Measurements from ENCODE around the gene VAC14.
A peak's percentile ranks its signal among the peaks of the same experiment; 100 is the strongest.

VAC14 gene

DNA sequence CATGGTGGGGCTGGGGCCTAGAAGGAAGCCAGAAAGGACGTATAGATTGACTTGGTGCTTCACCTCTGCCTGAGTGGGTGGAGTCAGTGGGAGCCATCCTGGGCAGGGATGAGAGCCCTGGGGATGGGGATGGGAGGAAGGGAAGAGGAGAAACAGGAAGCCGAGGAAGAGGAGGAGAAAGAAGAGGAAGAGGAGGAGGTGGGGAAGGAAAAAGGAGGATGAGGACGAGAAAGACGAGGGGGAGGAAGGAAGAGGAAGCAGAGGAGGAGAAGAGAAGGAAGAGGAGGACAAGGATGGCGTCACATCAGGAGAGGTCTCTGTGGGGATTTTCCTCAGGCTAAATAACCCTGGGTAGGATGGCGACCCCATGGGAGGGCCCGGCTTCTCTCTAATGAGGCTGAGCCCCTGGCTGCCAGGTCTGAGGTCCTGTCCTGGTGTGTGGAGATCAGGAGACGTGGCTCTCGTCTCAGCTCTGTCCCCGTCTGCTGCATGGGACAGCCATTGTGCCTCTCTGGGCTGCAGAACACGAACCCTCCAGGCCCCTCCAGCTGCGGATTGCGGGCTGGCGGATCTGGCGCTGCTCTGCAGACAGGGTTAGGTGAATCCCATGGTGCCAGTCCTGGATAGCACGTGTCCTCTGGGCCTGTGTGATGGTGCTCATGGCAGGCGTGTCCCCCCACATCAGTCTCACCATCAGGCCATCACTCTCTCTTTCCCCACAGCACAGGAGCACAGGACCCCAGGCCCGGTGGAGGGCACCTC is 79.6 kb downstream of the VAC14 start:
- DNase-seq: no peak

DNA sequence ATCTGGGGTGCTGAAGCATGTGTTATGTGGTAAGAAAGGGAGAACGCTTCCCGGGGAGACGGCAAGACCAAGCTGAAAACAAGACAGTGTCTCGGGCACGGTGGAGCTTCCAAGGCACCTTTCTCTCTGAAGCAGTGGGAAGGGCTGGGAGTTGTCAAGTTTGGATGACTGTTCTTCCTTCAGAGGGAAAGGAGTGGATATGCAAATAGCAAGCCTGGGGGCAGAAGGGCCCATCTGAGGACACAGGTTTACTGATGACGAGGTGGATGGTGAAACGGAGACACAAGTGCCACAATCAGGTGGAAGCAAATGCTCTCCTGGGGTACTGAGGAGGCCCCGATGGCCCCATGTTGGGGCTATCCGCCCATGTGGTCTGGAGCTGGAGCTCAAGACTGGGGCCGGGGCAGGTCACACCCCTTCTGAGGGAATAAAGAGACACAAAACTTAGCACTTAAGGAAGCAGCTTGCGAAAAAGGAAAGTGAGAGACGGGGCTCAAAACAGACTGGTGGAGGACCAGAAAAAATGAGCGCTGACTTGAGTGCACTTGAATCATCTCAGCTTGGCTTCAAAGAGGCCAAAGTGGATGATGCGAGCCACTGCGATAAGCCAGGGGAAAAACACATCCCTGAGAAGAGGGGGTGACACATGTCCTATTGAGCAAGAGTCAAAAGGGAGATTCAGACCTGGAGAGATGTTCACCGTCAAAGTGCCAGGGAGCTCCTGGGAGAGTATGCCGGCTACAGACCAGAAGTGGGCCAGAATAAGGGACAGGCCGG is 80.3 kb downstream of the VAC14 start:
- DNase-seq: no peak

DNA sequence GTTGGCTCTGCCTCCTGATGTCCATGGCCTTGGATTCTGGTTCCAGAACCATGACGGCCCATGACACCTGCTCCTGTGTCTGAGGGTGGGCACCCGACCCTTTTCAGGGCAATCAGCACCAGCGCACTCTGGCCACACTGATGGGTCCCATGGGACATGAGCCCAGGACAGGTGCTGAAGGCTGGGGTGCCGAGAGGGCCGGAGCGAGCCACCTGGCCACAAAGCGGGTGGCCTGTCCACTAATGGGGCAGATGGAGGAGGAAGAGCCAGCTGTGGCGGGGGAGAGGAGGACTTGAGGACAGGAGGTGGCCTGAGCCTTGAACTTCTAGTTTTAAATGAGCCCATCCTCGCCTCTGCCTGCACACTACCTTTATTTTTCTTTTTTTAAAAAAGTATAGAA is 83.9 kb downstream of the VAC14 start:
- DNase-seq: no peak

DNA sequence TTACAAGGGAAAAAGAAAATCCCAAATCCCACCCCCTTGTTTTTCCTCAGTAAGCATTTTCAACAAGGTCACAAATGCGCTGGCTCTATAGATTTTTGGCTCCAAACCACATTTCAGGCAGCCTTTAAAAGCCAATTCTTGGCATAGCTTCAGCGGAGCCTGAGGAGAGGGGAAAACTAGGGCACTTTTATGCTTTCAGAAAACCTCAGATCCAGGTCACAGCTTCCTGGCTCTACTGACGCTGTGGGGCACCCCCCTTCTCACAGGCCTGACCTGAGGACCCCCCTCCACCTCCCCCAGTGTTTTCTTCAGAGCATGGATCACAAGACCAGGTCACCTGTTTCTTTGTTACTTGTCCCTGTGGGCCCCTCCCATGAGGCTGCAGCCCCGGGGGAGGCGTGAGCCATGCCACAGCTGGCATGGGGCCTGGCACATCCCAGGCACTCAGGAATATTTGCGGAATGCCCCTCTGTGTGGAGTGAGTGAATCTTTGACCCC is 85.0 kb downstream of the VAC14 start:
- DNase-seq: no peak

DNA sequence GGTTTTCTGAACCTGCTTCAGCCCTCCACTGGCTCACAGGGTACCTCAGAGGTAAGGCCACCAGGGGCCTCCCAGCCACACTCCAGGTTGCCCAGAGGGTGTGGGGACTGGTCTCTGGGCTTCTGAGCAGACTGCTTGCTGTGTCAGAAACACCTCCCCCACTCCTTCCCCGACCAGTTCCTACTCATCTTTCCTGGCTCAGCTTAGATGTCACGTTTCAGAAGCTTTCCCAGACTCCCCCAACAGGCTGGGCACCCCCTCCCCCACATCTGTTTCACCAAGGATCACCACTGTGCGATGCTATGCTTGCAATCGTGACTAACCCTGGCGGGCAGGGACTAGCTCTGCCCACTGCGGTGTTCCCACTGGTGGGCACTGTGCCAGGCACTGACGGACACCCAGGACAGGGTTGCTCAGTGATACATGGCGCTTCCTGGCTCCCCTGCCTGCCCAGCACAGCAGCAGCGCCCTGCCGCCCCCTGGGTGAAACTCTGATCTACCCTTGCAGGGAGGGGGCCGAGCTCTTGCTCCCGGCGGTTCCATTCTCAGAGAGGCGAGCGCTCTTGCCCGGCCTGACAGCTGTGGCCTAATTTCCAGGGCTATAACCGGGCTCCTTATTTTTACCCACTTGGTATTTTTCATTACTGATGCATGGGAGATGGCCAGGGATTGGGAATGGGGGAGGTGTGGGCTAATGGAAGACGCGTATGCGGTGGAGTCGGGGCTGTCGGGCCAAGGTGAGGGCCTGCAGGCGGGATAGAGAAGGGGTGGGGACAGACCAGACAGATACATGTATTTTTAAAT is 85.7 kb downstream of the VAC14 start:
- peak; percentile 35 for DNase-seq

DNA sequence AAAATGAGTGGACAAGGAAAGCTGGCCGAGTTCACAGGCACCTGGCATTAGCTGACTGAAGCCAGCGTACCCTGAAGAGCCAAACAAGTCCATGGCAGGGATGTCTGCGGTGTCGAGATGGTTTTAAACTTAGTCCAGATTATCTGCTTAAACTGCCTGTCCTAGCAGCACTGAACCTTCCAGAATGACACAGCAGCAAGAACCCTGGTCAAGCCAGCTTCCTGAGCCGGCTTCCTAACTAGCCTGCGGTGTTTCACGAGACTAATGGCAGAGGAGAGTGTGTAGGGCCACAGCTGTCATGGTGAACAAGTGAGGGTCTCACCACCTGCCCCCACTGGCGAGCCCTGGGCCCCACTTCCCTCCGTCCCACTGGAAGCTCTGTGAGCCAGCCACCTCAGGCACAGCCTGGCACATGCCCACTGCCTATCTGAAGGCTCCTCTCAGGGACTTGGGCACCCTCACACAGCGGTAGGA is 86.3 kb downstream of the VAC14 start:
- DNase-seq: no peak

DNA sequence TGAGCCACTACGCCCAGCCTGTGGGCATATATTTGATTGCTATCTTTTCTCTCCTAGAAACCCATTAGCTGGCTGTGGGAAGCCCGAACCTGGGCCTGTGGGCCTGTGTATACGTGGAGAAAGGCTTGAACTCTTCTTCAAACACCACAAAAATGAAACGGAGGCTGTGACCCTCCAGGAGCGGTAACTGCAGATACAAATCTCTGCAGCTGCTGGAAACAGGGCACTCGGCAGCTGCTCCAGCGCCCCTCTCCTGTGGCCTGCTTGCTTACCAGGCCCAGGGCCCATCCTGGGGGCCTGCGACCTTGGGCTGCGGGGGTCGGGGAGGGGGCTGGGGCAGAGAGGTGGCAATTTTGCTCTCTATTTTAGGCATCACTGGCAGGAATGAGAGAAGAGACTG is 87.1 kb downstream of the VAC14 start:
- DNase-seq: no peak

DNA sequence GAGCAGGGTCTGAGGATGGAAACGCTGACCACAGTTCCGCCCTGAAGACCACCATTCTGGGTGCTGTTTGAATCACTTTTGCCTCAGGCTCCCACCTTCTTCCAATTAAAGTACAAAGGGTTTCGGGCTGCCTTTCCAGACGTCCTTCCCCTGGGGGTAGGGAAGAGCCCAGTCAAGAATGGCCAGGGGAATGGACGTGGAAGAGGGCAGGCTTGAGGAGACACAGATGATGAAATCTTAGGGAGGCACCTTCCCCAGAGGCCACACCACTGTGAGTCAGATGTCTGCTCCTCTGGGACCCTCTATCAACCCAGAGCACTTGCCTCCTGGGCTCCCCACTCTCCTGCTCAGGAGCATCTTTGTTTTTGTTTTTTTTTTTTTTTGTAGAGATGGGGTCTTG is 87.6 kb downstream of the VAC14 start:
- no peak for DNase-seq

DNA sequence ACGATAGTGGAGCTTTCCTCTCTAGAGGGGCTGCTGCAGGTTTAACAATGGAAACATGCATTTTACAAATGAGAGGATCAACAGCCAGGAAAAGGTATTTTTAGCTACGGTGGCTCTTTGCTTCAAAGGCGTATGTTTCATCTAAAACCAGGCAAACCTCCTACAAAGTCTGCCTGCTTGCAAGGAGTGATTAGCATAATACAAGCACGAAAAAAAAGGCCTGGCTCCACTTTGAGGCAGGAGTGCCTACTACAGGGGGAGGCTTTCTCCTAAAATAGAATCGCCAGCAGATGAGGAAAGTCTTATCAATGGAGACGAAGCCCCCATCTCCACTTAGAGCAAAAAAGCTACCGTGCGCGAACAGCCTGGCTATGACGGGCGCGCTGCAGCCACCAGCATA is 88.0 kb downstream of the VAC14 start:
- no peak for DNase-seq

DNA sequence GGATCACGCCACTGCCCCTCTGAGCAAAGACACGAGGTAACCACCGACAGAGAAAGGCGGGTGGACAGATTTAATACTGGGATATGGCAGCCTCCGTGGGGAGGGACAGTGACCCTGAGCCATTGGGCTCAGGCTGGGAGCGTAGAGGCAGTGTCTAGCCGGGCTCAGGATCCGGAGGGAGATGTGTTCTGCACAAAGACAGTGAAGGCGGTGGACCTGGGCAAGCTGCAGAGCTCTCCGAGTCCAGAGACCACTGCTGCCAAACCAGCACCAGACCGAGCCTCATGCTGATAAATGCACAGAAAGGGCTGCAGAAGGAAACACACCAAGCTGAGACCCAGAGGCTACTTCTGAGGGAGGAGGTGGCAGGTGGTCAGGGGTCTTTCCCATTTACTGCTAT is 88.6 kb downstream of the VAC14 start:
- no peak for DNase-seq

DNA sequence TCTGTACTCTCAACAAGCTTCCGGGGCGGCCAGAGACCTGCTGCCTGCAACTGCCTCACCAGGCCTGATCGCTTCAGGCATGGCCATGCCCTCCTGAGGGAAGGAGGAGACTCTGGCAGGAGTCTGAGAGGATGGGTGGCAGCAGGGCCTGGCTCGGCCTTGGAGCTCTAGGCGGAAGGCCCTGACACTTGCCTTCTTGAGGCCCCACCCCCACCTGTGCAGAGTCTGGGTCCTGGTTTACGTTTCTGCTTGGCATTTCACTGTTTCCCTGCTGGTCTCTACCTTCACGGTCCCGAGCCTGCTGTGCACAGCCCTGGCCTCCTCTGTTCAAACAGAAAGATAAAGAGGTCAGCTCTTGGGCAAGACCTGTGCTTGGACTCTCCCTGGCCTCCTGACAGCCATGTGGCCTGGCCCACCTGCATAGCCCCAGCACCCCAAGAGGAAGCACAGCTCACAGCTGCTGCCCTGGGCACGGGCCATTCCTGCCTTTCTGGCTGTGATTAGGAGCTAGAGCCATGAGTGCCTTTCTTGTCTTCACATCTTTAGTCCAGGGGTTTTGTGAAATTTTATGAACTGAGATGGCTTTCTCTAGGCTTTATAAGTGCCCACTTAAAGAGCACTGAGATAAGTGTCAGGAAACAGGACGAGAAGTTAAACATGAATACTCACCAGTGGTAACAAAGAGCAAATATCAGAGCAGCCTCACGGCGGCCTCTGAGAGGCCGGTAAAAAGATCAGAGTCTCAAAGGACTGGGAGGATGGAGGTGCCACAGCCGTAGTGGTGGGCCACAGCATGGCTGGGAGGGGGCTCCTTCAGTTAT is 89.5 kb downstream of the VAC14 start:
- no peak for DNase-seq

DNA sequence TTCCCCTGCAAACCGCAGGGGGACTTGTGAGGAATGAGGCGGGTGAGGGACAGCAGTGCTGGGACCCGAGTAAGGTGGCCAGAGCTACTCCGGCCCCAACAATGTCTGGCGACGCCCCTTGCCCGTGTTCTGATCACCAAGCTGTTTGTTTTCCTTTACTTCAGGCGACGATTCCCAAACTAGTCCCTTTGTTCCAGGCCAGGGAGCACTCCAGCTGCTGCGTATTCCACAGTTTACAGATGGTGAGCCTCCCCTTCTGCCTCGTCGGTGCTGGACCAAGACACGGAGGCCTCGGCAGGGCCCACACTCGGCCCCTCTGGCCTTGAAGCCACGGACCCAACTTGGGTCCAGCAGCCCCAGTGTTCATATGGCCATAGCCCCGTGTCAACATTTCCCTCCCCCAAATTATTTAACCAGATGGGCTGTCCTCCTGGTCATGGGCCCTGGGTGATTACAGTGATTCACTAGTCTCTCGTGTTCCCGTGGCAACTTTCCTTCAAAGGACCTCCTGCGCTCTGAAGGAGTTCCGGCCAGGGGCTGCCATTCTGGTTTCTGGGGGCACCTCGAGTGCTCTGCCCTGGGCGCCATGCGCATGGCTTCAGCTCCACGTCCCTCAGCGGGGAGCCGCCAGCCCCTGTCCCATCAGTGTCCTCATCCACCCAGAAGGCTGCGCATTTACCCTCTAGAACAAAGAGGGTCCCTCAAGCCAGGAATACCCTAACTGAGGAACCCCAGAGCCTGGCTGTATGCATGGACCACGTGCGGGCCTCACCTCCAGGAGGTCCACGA is 90.3 kb downstream of the VAC14 start:
- no peak for DNase-seq

DNA sequence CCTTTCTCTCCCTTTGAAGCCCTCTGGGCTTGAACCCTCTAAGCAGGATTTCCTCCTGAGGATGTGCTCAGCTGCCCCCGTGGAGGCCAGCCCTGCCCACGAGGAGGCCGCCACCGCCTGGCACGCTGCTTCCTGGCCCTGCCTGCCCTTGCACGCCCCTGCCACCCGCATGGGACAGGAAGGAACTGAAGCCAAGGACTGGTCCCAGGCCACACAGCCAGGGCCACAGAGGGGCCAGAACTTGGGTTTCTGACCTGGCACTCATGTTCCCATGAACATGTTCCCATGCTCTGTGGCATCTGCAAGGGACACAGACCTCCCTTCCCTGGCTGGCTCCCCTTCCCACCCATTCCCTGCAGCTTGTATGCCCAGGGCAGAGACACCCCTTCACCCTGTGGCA is 91.0 kb downstream of the VAC14 start:
- no peak for DNase-seq

DNA sequence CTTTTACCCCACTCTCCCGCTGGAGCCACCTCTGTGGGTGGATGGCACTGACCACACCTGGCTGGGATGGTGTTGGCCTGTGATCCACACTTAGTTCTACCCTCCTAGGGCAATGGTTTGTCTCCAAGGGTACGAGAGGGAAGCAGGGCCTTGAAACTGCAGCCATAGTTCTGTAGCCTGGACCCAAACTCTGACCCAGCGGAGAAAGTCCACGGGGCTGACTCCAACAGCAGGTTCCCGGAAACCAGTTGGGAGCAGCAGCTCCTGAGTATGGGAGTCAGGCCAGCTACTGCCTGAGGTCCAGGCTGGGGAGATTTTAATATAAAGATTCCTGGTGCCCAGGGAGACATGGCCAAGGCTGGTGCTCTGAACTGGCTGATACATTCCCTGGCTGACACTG is 91.5 kb downstream of the VAC14 start:
- no peak for DNase-seq

DNA sequence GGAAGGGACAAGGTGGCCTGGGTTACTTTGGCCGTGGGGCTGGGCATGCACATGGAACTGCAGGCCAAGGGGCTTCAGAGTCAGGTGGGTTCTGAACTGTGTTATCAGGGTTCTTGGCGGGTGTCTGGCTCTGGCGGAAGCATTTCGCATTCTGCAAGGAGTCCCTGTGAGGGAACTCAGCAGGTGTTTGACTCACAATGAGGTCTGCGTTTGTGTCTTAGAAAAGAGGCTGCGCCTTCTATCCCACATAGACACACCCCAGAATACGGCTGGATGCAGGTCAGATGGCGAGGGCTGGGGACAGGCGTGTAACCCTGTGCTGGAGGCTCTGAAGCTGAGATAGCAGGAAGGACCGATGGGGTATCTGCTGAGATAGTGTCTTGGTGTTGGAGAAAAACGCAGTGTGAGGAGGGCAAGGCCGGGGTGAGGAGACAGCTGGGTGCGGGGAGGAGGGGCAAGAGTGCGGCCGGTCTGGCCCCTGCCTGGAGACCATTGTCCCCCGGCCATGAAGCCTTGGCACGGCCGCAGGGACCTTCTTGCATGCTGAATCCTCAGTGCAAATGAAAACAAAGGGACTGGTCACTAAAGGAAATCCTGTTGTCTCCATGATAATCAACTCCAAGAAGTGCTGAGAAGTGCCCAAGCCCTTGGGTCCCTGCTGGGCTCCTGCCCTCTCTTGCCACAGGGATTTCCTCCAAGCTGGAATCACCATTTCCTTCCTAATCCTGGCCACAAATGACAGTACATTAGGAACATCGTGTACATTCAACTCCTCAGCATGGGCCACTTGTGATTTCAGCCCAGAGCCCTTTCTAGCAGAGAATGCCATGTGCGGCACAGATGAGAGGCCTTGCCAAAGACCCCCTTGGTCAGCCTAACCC is 92.4 kb downstream of the VAC14 start:
- DNase-seq: no peak

DNA sequence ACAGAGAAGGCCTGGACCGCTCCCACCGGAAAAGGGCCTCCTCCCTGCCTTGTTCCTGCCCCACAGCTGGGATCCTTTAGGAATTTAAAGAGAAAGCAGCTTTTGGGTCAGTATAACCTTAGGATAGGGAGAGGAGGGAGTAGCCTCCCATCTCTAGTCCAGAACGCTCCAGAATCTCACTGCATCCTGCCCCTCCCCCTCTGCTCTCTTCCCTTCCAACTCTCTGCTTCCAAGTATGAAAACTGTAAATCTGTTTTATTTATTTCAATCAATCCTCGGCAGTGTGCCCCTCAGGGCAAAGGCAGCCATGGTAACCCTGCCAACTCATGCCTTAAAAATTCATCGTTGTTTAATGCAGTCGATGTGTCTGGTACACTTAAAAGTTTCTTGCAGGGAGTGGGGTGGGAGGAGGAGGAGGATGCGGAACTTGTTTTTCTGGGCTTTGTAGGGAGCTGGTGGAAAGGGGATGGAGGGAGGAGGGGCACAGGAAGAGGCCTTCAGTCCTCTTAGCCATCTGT is 94.0 kb downstream of the VAC14 start:
- no peak for DNase-seq

DNA sequence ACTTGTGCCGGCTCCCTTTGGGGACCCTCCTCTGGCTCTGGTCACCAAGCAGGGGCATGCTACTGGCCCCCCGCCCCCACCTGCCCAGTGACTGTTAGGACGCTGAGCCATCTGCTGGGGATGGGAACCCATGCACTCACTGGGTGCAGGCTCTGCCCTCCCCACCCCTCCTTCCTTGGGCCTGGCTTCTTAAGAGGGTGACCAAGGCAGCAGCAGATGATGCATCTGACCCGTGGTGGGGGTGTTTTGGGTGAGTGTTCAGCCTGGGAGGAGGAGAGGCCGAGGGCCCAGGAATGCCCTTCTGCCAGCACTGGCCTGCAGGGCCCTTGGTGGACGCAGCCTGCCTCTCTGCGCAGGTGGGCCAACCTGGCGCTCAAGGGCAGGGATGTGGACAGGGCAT is 95.9 kb downstream of the VAC14 start:
- DNase-seq: no peak

DNA sequence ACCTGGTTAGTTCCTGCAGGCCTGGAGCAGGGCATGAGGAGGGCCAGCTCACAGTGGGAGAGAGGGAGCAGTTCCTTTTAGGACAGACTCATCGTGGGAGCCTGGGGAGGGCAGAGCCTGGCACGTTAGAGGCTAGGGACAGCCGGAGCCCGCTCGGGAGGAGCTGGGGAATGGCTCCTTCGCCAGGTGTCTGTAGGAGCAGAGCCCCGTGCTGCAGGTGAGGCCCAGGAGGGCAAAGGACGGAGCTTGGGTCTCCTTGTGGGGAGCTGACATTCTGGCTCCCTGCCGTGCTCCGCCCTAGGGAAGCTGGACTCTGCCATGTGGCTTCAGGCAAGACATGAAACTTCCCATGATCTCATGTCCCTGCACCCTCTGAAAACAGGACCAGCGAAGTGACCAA is 96.4 kb downstream of the VAC14 start:
- no peak for DNase-seq

DNA sequence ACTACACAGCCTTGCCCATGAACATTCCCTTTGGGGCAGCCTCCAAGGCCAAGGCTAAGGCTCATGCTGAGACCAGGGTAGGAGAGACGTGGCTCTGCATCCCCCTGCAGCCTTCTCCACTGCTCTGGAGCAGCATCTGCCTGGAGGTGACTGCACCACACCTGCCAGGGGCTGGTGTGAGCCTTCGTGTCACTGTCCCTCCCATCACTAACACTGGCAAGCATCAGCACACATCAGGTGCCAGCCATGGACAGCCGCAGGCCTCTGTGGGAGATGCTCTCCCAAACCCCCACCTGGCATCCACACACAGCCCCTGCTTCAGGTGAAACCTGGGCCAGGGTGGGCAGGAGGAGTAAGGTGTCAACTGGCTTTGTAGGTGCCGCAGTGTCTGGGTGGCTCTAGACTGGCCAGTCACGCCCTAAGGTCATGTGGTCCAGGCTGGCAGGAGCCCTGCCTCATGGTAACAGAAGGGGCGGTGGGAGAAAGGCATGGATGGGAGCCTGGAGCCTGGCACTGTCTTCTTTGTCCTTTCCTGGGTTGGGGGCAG is 97.0 kb downstream of the VAC14 start:
- DNase-seq: no peak
